ENCODE data around the gene SLC22A12.

The SLC22A12 gene

DNA sequence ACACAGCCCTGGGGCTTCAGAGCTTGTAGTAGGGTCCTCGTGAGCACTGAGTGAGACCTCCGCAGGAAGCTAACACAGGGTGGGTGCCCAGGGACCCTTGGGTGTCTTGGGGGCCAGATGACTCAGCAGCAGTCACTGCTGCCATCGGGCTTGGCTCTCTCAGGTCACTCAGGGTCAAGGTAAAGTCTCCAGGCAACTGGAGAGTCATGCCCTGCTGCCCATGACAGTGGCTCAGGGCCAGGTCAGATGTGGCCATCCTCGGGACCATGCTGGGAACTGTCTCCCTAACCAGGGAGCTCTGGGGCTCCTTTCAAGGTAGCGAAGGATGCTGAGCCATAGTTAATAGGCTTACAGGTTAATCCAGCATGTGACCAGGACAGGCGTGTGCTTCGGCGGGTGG is 44.4 kb upstream of the SLC22A12 start:
- no peak for DNase-seq (ENCODE audit: low read depth)
- TF ChIP-seq, protein P1, sequence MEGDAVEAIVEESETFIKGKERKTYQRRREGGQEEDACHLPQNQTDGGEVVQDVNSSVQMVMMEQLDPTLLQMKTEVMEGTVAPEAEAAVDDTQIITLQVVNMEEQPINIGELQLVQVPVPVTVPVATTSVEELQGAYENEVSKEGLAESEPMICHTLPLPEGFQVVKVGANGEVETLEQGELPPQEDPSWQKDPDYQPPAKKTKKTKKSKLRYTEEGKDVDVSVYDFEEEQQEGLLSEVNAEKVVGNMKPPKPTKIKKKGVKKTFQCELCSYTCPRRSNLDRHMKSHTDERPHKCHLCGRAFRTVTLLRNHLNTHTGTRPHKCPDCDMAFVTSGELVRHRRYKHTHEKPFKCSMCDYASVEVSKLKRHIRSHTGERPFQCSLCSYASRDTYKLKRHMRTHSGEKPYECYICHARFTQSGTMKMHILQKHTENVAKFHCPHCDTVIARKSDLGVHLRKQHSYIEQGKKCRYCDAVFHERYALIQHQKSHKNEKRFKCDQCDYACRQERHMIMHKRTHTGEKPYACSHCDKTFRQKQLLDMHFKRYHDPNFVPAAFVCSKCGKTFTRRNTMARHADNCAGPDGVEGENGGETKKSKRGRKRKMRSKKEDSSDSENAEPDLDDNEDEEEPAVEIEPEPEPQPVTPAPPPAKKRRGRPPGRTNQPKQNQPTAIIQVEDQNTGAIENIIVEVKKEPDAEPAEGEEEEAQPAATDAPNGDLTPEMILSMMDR (conservative IDR thresholded peaks at IDR 0.05; ENCODE audit: low read depth, low read length): no peak
- H3K4me3 ChIP-seq (ENCODE audit: low read depth, low read length): no peak overlapping the region

DNA sequence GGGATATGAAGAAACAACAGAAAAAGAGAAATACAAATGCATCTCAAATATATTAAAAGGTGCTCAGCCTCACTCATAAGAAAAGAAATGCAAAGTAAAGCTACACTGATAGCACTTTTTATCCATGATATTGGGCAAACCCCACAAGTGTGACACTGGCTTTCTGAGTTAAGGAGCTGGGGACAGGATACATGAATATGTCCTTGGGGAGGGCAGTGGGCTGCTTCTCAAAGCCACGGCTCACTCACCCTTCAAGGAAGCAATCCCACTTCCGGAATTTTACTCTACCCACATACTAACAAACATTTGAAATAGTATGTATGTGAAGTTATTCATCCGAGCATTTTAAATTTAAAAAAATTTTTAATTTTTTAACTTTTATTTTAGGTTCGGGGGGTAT is 41.1 kb upstream of the SLC22A12 start:
- TF ChIP-seq, protein P1 (conservative IDR thresholded peaks at IDR 0.05; ENCODE audit: low read depth, low read length): no peak
- H3K4me3 ChIP-seq (ENCODE audit: low read depth, low read length): no peak overlapping the region
- DNase-seq (ENCODE audit: low read depth): no peak

DNA sequence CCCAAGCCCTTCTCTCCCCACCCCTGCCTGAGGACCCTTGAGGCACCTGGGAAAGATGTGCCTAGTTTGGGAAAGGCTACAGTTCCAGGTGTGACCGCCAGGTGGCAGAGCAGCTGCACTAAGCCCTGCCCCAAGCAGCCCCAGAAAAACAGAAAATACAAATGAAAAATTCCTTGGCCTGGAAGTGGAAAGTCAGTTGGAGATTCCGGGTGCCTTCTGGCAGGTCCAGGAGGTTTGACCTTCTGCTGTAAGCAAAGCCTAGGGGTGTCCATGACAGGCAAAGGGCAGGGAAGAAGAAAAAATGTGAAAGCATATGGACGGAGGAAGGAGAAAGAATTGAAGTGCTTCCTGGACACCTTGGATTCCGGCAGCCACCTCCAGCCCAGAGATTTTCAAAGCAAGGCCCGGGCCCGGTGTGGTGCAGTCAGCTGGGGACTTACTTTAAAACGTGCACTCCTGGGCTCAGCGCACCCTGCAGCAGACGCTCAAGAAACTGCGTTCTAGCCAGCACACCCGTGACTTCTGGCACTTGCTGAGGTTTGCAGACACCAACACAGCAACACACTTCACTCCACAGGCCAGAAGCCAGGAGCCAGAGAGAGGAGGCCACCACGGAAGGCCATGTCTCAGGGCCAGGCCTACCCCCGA is 37.3 kb upstream of the SLC22A12 start:
- peak; percentile 72 for DNase-seq (ENCODE audit: low read depth)

DNA sequence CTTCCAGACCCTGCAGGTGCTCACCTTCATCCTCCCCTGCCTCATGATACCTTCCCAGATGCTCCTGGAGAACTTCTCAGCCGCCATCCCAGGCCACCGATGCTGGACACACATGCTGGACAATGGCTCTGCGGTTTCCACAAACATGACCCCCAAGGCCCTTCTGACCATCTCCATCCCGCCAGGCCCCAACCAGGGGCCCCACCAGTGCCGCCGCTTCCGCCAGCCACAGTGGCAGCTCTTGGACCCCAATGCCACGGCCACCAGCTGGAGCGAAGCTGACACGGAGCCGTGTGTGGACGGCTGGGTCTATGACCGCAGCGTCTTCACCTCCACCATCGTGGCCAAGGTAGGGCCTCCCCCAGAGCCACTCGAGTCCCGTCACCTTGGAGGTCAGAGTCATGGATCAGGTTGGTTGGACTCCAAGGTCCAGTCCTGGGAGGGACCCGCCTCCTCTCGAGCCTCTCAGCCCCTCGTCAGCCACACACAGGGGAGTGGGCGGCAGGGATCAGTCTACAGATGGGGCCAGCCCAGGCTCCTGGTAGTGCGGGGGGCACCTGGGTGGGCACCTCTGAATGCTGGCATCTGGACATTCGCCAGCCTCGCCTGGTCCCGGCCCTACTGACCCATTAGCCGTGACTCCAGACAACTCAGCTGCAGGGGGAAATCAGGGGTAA is 34.8 kb upstream of the SLC22A12 start:
- no peak overlapping the region for H3K4me3 ChIP-seq (ENCODE audit: low read depth, low read length)
- no peak for DNase-seq (ENCODE audit: low read depth)
- TF ChIP-seq, protein P1 (conservative IDR thresholded peaks at IDR 0.05; ENCODE audit: low read depth, low read length): no peak

More for the DNA sequence above, 37.3 kb upstream of the SLC22A12 start:
- TF ChIP-seq, protein P1 (conservative IDR thresholded peaks at IDR 0.05; ENCODE audit: low read depth, low read length): peak; percentile 99
- no peak overlapping the region for H3K4me3 ChIP-seq (ENCODE audit: low read depth, low read length)

DNA sequence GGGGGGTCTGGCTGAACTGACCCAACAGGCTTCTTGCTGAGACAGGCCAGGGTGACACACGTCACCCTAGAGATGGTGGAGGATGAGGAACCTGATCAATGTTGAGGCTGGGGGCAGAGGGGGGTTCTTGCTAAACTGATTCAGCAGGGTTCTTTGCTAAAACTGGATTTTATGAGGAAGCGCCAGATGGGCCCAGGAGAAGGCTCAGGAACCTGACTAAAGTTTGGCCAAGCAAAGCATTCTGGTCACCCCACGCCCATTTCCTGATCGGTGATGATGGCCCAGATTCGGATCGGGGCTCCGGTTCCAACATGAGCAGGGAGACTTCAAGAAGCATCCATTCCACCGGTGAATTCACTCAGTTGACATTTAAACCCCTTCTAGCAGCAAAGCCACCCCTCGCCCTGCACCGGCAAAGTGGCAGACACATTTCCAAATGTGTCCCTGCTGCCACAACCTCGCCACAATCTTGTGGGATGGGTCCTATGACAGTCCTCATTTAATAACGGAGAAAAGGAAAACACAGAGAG is 34.2 kb upstream of the SLC22A12 start:
- no peak for DNase-seq (ENCODE audit: low read depth)
- TF ChIP-seq, protein P1 (conservative IDR thresholded peaks at IDR 0.05; ENCODE audit: low read depth, low read length): no peak

DNA sequence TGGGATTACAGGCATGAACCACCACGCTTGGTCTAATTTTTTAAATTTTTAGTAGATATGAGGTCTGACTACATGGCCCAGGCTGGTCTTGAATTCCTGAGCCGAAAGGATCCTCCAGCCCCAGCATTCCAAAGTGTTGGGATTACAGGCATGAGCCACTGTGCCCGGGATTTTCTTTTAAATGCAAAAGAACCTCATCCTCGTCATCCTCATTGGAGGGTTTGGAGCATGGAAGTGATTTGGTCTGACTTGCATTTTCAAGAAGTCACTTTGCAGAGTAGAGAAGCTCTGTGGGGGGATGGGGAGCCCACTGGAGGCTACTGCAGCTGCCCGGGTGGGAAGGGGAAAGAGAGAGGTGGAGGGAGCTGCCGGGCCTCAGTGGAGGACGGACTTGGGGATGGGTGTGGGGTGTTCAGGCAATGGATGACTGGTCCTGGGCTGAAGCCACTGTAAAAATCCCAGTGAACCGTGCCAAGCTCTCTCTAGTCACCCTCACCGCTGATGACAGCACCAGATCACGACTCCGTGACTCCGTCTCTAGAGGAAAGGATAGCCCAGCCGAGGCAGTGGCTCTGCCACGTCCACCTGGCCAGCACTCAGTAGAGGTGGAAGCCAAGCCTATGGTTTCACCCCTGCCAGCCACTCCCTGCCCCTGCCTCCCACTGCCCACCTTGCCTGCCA is 32.8 kb upstream of the SLC22A12 start:
- H3K4me3 ChIP-seq (ENCODE audit: low read depth, low read length): no peak overlapping the region
- TF ChIP-seq, protein P1 (conservative IDR thresholded peaks at IDR 0.05; ENCODE audit: low read depth, low read length): no peak
- no peak for DNase-seq (ENCODE audit: low read depth)

More for the DNA sequence above, 34.2 kb upstream of the SLC22A12 start:
- no peak overlapping the region for H3K4me3 ChIP-seq (ENCODE audit: low read depth, low read length)
